Daoy (cell line): ENCODE measurements around the gene LBP. TPM values are rescaled to one million over a fixed set of nuclear protein-coding genes. Genes with fewer than 3 reads are reported as not detected.
"Not testable (repeated sequence)": the region's sequence is repeated elsewhere in the genome, so short reads cannot be mapped to it uniquely, and the experiment has no call there.

Experiments used
- DNase-seq: peaks from one replicate; pipeline ENCODE4 v3.0.0-alpha.2; 2015; ENCODE audit warnings: low read depth
- total RNA-seq: library from RNA; depleted of rRNA; stranded (reverse); fragments of >200 nt; shearing (Covaris generic); gene quantifications from 2 replicates; pipeline ENCODE4 v1.2.3, GENCODE V29; 2014

LBP gene
- total RNA-seq, 1 experiment from 2014 or later, result not detected

DNA sequence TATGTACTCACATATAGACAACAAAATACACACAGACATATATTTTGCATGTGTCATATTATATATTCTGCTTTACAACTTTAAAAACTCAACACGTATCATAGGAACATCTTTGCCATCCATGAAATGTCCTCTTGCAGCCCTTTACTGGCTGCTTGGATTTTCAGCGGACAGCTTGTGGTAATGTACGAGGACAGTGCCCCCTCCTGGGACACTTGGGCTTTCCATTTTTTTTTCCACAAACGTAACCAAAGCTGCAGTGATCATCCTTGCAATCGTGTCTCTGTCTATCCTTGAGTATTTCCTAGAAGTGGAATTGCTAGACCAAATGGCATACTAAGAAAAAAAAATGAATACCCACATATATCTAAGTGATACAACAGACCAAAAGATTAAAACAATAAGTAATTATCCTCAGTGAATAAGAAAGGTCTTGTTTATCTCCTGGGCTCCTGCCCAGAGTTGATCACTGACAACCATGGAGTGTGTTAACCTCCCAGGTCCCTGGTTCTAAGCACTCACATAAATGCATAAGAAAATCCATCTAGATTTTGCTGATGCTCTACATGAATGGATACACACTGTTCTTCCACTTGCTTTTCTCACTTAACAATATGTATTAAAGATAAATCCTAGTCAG, 24.2 kb upstream of the LBP start:
- peak; percentile 54 for DNase-seq

DNA sequence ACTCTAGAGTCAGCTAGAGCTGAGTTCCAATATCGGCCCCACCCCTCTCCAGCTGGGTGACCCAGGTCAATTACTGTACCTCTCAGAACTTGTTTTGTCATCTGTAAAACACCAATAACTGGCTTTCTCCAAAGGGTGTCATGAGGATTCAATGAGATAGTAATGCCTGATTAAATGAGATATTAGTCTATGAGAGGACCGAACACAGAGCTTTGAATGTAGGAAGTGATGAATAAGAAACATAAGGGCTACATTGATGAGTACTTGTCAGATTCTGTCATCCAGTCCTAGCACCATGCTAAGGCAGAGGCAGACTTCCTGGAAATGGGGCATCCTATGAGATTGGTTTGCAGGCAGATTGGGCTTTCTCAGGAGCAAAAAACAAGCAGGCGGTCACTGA, 22.1 kb upstream of the LBP start:
- no peak for DNase-seq

- DNase-seq, result no peak
These were observed 21.1 kb upstream of the LBP start for GRCh38 chr20:38325167-38325566.

DNA sequence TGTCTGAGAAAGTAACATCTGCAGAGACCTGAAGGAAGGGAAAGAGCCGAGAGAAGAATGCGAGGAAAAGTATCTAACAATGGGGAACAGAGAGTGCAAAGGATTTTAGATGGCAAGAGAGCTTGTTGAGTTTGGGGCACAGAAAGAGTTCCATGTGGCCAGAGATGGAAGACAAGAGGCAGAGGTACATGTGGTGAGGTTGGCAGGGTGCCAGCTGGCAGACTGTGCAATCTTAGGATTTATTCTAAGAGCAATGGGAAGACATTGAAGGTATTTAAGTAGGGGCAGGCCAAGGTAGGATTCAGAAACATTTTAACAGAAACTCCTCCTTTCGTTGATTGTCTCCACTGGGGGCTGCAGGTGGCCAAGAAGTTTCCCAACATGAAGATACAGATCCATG, 20.4 kb upstream of the LBP start:
- DNase-seq, result no peak

GRCh38 chr20:38326309-38326708, 20.0 kb upstream of the LBP start:
- DNase-seq, result no peak

DNA sequence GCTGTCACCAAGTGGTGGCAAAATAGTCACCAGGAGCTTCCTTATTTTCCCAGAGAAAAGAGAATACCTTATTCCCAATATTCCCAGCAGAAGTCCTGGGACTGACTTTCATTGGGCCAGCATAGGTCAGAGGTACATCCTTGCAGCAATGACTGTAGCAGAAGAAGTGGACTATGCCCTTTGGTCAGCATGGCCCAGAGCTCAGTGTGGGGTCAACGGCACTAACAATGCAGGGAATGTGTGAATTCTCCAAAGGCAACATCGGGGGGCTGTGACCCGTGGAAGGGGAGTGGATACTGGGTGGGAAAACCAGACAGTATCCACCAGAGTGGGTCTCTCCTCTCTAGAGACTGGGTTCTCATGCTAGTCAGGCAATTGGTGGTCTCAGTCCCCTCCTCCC, 15.6 kb upstream of the LBP start:
- no peak for DNase-seq

- no peak for DNase-seq
These were observed 15.0 kb upstream of the LBP start for GRCh38 chr20:38331245-38331644.

DNA sequence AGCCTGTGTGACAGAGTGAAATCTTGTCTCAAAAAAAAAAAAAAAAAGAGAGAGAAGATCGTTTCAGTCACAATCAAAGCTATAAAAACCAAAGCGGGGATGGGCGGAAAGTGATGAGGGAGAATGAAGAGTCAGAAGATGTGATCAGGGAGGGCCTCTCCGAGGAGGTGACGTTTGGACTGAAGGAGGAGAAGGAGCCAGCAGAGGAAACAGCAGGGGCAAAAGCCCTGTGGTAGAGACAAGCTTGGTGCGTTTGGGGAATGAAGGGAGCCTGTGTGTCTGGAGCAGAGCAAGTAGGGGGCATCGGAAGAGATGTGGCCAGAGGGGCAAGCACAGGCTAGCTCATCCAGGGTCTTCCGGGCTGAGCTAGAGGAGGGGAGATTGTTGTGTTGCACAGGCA, 14.5 kb upstream of the LBP start:
- DNase-seq, result no peak

DNA sequence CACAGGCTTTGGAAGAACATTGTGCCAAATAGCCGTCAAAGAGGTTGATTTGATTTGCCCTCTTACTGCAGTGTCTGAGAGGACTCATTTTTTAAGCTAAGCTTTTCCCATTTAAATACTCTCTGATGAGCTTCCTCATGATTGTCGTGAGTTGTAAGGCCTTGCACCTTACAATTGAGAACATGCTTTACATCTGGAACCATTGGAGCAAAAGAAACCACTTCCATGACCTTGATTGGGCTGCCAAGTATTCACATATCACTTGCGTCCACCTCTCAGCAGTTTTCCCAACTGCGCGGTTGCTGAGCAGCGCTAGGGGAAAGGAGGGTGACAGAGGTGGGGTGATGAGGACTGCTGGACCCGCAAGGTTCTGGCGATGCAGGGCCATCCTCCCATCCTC, 12.3 kb upstream of the LBP start:
- no peak for DNase-seq

DNA sequence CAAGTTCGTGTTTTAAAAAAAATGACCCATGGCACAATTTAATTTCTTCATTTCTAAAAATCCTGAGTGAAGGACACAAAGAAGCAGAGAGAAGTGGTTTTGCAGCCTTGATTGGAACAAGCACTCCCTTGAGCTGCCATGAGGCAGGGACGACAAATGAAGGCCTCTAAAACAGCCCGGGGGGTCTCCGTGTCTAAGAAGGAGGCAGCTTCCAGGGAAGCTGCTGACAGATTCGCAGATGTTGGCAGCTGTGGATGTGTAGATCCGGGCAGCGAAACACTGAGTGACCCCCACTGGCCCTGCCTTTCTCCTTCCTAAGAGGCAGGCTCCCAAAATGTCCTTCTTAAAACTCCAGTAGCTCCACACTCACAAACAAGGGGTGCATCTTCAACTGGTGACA, 9.6 kb upstream of the LBP start:
- no peak for DNase-seq

- DNase-seq, result peak; percentile 57
These were observed 8.6 kb upstream of the LBP start for GRCh38 chr20:38337561-38338140.

- DNase-seq, result no peak
These were observed 7.3 kb upstream of the LBP start for GRCh38 chr20:38338849-38339520.

GRCh38 chr20:38339521-38339896, 6.8 kb upstream of the LBP start:
- not testable (repeated sequence) for DNase-seq

DNA sequence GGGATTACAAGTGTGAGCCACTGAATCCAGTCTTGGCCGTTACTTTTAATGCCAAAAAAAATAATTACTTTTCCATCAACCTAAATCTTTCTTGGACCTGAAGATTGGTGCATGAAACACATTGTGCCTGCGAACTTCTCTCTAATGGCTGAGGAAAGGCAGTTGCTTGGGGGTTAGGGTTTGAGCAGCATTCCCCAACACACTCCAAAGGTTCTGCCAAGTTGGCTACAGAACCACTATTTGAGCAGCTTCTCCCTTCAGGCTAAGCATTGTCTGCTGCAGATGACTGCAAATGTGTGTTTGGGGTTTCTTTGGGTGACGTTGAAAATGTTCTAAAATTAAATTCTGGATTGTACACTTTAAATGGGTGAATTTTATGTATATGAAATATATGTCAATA, 6.3 kb upstream of the LBP start:
- DNase-seq, result no peak

DNA sequence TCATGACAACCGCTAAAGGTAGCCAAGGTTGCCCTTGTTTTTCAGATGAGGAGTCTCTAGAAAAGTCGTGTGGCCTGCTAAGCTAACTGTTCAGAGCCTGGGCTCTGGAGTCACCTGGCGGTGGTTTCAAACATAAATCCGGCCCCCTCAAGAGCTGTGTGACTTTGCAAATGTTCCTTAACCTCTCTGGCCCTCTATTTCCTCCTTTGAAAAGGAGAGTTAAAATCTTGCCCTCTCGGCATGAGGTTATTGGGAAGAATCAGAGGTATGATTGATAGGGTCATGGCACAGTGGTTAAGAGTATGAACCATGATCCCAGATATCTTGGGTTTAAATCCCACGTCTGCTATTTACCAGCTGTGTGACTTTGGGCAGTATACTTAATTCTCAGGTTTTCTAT, 5.6 kb upstream of the LBP start:
- DNase-seq, result no peak

- no peak for DNase-seq
These were observed 4.1 kb upstream of the LBP start for GRCh38 chr20:38342216-38342615.

GRCh38 chr20:38342713-38343310, 3.5 kb upstream of the LBP start:
- no peak for DNase-seq

- no peak for DNase-seq
These were observed 2.8 kb upstream of the LBP start for GRCh38 chr20:38343311-38344106.

DNA sequence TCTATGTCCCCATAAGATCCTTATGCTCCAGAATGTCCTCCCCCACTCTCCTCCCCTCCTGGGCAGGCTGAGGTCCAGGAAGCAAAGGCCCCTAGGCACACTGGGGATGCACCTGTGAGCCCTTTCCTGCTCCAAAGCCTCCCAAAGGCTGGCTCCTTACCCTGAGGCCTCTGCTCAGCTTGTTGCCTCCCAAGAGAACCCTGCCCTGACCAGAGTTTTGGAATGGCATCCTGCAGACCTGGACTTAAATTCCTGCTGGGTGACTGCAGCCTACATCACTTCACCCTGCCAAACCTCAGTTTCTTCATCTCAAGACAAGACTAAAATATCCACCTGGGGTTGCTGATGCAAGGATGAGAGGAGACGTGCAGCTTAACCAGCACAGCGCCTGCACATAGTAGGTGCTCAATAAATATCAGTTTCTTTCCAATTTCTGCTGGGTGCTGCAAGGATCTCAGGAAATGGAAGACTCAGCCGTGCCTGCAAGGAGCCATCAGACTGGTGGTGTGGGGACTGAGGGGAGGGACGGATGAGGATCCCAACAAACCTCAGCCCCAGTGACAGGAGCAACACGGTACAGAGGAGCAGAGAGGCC, 2.1 kb upstream of the LBP start:
- no peak for DNase-seq

- no peak for DNase-seq
These were observed 639 bp upstream of the LBP start for GRCh38 chr20:38345643-38346042.

DNA sequence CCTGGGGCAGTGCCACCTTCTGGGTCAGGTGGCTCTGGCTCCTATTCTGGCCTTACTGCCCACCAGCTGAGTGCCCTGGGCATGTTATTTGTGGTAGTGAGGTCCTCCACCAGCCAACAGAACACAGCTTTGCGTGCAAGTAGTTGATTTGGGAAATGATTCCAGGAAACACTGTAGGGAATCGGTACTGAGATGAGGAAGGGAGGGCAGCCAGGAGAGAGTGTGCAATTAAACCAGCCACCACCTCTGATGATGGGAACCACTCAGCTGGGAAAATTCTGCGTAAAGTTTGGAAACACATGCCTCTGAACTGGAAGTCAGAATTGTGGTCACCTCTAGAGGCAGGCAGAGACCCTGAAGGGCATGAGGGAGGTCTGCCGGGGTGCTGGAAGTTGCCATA, 459 bp downstream of the LBP start:
- no peak for DNase-seq

- no peak for DNase-seq
These were observed 3.6 kb downstream of the LBP start for GRCh38 chr20:38349856-38350255.
